Measurements from ENCODE around the gene SMYD4. TPM values are rescaled to one million over a fixed set of nuclear protein-coding genes. Genes with fewer than 3 reads are reported as not detected.

Gene SMYD4, protein sequence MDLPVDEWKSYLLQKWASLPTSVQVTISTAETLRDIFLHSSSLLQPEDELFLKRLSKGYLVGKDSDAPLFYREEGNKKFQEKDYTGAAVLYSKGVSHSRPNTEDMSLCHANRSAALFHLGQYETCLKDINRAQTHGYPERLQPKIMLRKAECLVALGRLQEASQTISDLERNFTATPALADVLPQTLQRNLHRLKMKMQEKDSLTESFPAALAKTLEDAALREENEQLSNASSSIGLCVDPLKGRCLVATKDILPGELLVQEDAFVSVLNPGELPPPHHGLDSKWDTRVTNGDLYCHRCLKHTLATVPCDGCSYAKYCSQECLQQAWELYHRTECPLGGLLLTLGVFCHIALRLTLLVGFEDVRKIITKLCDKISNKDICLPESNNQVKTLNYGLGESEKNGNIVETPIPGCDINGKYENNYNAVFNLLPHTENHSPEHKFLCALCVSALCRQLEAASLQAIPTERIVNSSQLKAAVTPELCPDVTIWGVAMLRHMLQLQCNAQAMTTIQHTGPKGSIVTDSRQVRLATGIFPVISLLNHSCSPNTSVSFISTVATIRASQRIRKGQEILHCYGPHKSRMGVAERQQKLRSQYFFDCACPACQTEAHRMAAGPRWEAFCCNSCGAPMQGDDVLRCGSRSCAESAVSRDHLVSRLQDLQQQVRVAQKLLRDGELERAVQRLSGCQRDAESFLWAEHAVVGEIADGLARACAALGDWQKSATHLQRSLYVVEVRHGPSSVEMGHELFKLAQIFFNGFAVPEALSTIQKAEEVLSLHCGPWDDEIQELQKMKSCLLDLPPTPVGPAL
- total RNA-seq = 19.9 and 21.8 TPM in 2 replicates

DNA sequence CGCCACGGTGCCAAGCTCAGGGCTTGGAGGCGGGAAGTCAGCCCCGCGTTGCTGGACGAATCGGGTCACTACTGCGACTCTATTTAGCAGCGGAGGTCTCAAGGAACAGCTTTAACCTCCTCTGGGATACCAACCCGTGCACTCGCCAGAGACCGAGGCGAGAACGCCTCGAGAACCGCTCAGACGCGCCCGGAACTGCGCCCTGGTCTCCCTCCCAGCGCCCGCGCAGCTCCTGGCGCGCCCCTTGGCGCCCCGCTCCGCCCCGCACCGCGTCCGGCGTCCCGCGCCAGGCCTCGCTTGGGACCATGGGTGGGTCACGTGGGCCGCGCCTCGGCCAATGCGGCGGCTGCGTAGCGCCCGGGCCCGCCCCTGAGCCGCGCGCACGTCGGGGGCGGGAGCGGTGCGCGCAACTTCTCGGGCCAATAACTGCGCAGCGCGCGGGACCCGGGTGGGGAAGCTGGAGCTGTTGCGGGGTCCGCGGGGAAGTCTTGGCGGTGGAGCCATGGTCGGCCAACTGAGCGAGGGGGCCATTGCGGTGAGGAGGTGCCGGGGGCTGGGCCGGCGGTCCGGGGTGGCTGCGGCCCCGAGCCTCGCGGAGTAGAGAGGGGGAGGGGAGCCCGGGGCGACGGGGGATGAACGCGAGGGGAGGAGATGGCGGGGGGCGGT lies at the start of gene SMYD4, which contains the start of gene RPA1:
Gene SMYD4 (minus strand): TSS at position 311 of the 666 bp plus-strand sequence. CDS start 1,908 bp downstream, outside the sequence.
Gene RPA1 (plus strand): TSS at position 414 of the 666 bp plus-strand sequence. CDS start 89 bp downstream, at position 503.
- peak; percentile 94 for ATAC-seq (ENCODE audit: low read depth)
- ChIA-PET CTCF (interaction anchor here (0.7 to 1.0 kb wide), 2 partner anchors 108 to 113 kb away, joined by 3 read pairs; no protein-coding TSS in a partner anchor), POLR2A (interaction anchor here (0.6 to 2.6 kb wide), 15 partner anchors 9 to 238 kb away, joined by 3 to 22 read pairs (median 5); partner anchors contain the start of genes SLC43A2 and WDR81)
- Mint-ChIP-seq H3K36me3 (ENCODE audit: low read depth) (peaks cover 33% of the 10 kb centered on the region), H3K27me3 (no peaks in the 10 kb centered on the region), H3K27ac (peak within 1 kb of the TSS; percentile 83), H3K4me1 (peaks cover 44% of the 10 kb centered on the region), H3K4me3 (peak within 1 kb of the TSS; percentile 91), H3K9me3 (no peaks in the 10 kb centered on the region)
- intact Hi-C loops (cut with micrococcal nuclease) = loop anchor here (1.0 to 2.0 kb wide), 2 partner anchors 113 to 145 kb away; partner anchors contain the start of gene PRPF8
- DNase-seq = peak; percentile 94
- TF ChIP-seq, protein P1, sequence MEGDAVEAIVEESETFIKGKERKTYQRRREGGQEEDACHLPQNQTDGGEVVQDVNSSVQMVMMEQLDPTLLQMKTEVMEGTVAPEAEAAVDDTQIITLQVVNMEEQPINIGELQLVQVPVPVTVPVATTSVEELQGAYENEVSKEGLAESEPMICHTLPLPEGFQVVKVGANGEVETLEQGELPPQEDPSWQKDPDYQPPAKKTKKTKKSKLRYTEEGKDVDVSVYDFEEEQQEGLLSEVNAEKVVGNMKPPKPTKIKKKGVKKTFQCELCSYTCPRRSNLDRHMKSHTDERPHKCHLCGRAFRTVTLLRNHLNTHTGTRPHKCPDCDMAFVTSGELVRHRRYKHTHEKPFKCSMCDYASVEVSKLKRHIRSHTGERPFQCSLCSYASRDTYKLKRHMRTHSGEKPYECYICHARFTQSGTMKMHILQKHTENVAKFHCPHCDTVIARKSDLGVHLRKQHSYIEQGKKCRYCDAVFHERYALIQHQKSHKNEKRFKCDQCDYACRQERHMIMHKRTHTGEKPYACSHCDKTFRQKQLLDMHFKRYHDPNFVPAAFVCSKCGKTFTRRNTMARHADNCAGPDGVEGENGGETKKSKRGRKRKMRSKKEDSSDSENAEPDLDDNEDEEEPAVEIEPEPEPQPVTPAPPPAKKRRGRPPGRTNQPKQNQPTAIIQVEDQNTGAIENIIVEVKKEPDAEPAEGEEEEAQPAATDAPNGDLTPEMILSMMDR (IDR thresholded peaks at IDR 0.05) = no peak

GRCh38 chr17:1878419-1879121 lies 48.9 kb upstream of the SMYD4 start:
- intact Hi-C loops (cut with micrococcal nuclease) = no loop called here
- ATAC-seq (ENCODE audit: low read depth) = no peak
- no peaks in the 10 kb centered on the region for H3K27me3 Mint-ChIP-seq
- no peaks in the 10 kb centered on the region for H3K4me1 Mint-ChIP-seq
- H3K4me3 Mint-ChIP-seq = no peak overlapping the region
- CTCF ChIA-PET = interaction anchor here (1.1 kb wide), 1 partner anchor 210 kb away, joined by 3 read pairs; no protein-coding TSS in a partner anchor
- DNase-seq = no peak
- TF ChIP-seq, protein P1 (IDR thresholded peaks at IDR 0.05) = no peak
- POLR2A ChIA-PET = no interaction called here
- H3K27ac Mint-ChIP-seq = no peak overlapping the region
- H3K9me3 Mint-ChIP-seq = no peaks in the 10 kb centered on the region
- H3K36me3 Mint-ChIP-seq (ENCODE audit: low read depth) = peaks cover 84% of the 10 kb centered on the region

- intact Hi-C loops (cut with micrococcal nuclease) = no loop called here
- Mint-ChIP-seq H3K36me3 (ENCODE audit: low read depth) (peaks cover 84% of the 10 kb centered on the region), H3K27ac (no peak overlapping the region), H3K4me3 (no peak overlapping the region), H3K27me3 (no peaks in the 10 kb centered on the region), H3K4me1 (no peaks in the 10 kb centered on the region), H3K9me3 (no peaks in the 10 kb centered on the region)
- TF ChIP-seq, protein P1 (IDR thresholded peaks at IDR 0.05) = no peak
- DNase-seq (no peak), ATAC-seq (ENCODE audit: low read depth) (no peak)
- POLR2A ChIA-PET = interaction anchor here (0.7 kb wide), 1 partner anchor 113 kb away, joined by 7 read pairs; no protein-coding TSS in a partner anchor
- CTCF ChIA-PET = no interaction called here
Observed at GRCh38 chr17:1875597-1875996, 45.9 kb upstream of the SMYD4 start.

GRCh38 chr17:1873418-1873817 lies 43.7 kb upstream of the SMYD4 start:
- Mint-ChIP-seq H3K27me3 (no peaks in the 10 kb centered on the region), H3K4me3 (no peak overlapping the region), H3K36me3 (ENCODE audit: low read depth) (peaks cover 74% of the 10 kb centered on the region), H3K9me3 (no peaks in the 10 kb centered on the region), H3K27ac (no peak overlapping the region), H3K4me1 (no peaks in the 10 kb centered on the region)
- POLR2A ChIA-PET = no interaction called here
- DNase-seq (no peak), ATAC-seq (ENCODE audit: low read depth) (no peak)
- TF ChIP-seq, protein P1 (IDR thresholded peaks at IDR 0.05) = no peak
- intact Hi-C loops (cut with micrococcal nuclease) = no loop called here
- CTCF ChIA-PET = no interaction called here
